Natural killer cell treated with Interleukin-12 subunit alpha and Interleukin-12 subunit beta and Interleukin-15 and Interleukin-18, amount 100 ng/mL, for 72 hours (primary cell): ENCODE results near the gene CHMP4A. TPM values are rescaled to one million over a fixed set of nuclear protein-coding genes. Genes with fewer than 3 reads are reported as not detected.

ENCODE experiments used
- ATAC-seq, 2 donors: fragments of 150-1000 bp; cut with Tn5 transposase in 1 of 2; sonication (Bioruptor Pico), chemical (Tn5 transposase) in 1 of 2; 2 replicates each; pipeline ENCODE4 v1.10.0; 2021
- DNase-seq: peaks from one replicate; pipeline ENCODE4 v3.0.0; 2022; ENCODE audit warnings: low spot score
- H3K27ac Mint-ChIP-seq, 2 donors: 1 replicate in 1 of 2; 2 replicates in 1 of 2; pipeline ENCODE4 v1.8.0; 2022; ENCODE audit warnings: mixed read lengths in 2 of 2, mild to moderate bottlenecking in 1 of 2, moderate library complexity in 1 of 2
- H3K27me3 Mint-ChIP-seq, 2 donors: 1 replicate in 1 of 2; 2 replicates in 1 of 2; pipeline ENCODE4 v1.8.0; 2022; ENCODE audit warnings: mixed read lengths in 2 of 2
- H3K36me3 Mint-ChIP-seq: one replicate; pipeline ENCODE4 v1.8.0; 2022; ENCODE audit warnings: mixed read lengths
- H3K4me1 Mint-ChIP-seq, 2 donors: 1 replicate in 1 of 2; 2 replicates in 1 of 2; pipeline ENCODE4 v1.8.0; 2022; ENCODE audit warnings: low read depth in 2 of 2, mixed read lengths in 2 of 2, mild to moderate bottlenecking in 1 of 2
- H3K4me3 Mint-ChIP-seq: one replicate; pipeline ENCODE4 v1.8.0; 2022; ENCODE audit warnings: mixed read lengths
- H3K9me3 Mint-ChIP-seq: 2 replicates; pipeline ENCODE4 v1.8.0; 2022; ENCODE audit warnings: mixed read lengths
- total RNA-seq, 2 donors: library from RNA; stranded (reverse); gene quantifications; one replicate each; pipeline ENCODE4 v1.2.3, GENCODE V29; 2022

The CHMP4A gene
- total RNA-seq, 2 donors from 2014 or later = 66.2 to 95.0 TPM

GRCh38 chr14:24189460-24189859 is 23.8 kb downstream of the CHMP4A start:
- no peaks in the 10 kb centered on the region for H3K27me3 Mint-ChIP-seq
- peaks cover 37 to 38% of the 10 kb centered on the region in 2 donors for H3K4me1 Mint-ChIP-seq
- DNase-seq (no peak), ATAC-seq (no peak)
- peak overlapping the region; percentile 76 to 85 for H3K27ac Mint-ChIP-seq
- H3K36me3 Mint-ChIP-seq = peaks cover 13% of the 10 kb centered on the region
- H3K4me3 Mint-ChIP-seq = peak overlapping the region; percentile 91
- no peaks in the 10 kb centered on the region for H3K9me3 Mint-ChIP-seq

GRCh38 chr14:24189059-24189375 is 24.3 kb downstream of the CHMP4A start:
- ATAC-seq (no peak), DNase-seq (no peak)
- Mint-ChIP-seq H3K36me3 (peaks cover 13% of the 10 kb centered on the region), H3K9me3 (no peaks in the 10 kb centered on the region), H3K4me3 (peak overlapping the region; percentile 91), H3K27me3 (no peaks in the 10 kb centered on the region), H3K27ac (peak overlapping the region; percentile 76 to 85), H3K4me1 (peaks cover 32 to 34% of the 10 kb centered on the region in 2 donors)

DNA sequence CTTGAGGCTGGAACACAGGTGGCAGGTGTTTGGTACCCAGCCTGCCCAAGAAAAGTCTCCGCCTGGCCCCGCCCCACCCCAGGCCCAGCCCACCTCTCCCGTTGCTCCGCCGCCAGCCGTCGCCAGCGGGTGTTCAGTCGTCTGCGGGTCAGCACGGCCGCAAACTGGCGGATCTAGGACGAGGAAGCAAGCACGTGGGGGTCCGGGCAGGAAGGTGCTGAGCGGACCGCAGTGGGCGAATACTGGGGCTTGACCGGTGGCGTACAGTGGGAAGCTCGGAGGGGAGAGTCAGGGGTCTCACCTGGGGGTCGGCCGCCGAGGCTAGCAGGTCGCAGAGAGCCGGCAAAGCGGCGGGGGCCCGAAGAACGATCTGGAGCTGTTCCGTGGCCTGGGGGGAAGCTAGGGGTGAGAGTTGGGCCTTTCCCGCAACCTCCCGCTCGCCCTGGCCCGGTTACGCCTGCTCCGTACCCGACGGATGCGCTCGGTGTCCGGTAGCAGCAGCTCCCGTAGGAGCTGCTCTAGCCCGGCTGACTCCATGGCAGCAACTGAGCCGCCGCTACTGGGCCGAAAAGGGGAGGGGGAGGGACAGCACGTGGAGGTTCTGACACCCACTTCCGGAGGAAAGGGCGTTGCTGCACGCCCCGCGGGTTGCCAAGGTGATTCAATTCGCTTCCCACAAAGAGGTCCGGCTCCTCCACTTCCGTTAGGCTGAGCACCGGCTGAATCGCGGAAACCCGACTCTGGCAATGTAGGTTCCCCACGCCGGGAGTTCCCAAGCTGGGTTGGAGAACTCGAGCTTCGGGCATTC is 24.8 kb downstream of the CHMP4A start, which contains the start of gene IPO4:
IPO4 (minus strand) TSS at position 566 of the 808 bp plus-strand sequence; CDS start at position 537, 29 bp downstream.
- Mint-ChIP-seq H3K27ac (peak within 1 kb of the TSS; percentile 76 to 85), H3K4me1 (peaks cover 30 to 31% of the 10 kb centered on the region in 2 donors), H3K4me3 (peak within 1 kb of the TSS; percentile 91), H3K27me3 (no peaks in the 10 kb centered on the region), H3K9me3 (no peaks in the 10 kb centered on the region), H3K36me3 (peaks cover 13% of the 10 kb centered on the region)
- DNase-seq = peak; percentile 95
- peak; percentile 94 to 95 for ATAC-seq

- Mint-ChIP-seq H3K9me3 (no peaks in the 10 kb centered on the region), H3K27ac (peak overlapping the region; percentile 76 to 85), H3K27me3 (no peaks in the 10 kb centered on the region), H3K4me3 (peak overlapping the region; percentile 91), H3K4me1 (peaks cover 26 to 28% of the 10 kb centered on the region in 2 donors), H3K36me3 (peaks cover 8% of the 10 kb centered on the region)
- no peak for DNase-seq
- ATAC-seq = no peak
These were observed 25.8 kb downstream of the CHMP4A start for GRCh38 chr14:24187539-24187915.

GRCh38 chr14:24186831-24187538 is 26.3 kb downstream of the CHMP4A start:
- no peak for DNase-seq
- peak overlapping the region; percentile 91 for H3K4me3 Mint-ChIP-seq
- no peaks in the 10 kb centered on the region for H3K9me3 Mint-ChIP-seq
- peaks cover 4% of the 10 kb centered on the region for H3K36me3 Mint-ChIP-seq
- H3K4me1 Mint-ChIP-seq = peaks cover 21 to 25% of the 10 kb centered on the region in 2 donors
- no peaks in the 10 kb centered on the region for H3K27me3 Mint-ChIP-seq
- peak overlapping the region; percentile 76 to 85 for H3K27ac Mint-ChIP-seq
- no peak for ATAC-seq

GRCh38 chr14:24185741-24186140 is 27.5 kb downstream of the CHMP4A start:
- Mint-ChIP-seq H3K4me3 (no peak overlapping the region), H3K9me3 (no peaks in the 10 kb centered on the region), H3K4me1 (peaks cover 19 to 28% of the 10 kb centered on the region in 2 donors), H3K27ac (no peak overlapping the region), H3K36me3 (peaks cover 8% of the 10 kb centered on the region), H3K27me3 (no peaks in the 10 kb centered on the region)
- no peak for DNase-seq
- no peak for ATAC-seq

GRCh38 chr14:24185026-24185425 is 28.3 kb downstream of the CHMP4A start:
- ATAC-seq (no peak), DNase-seq (no peak)
- Mint-ChIP-seq H3K9me3 (no peaks in the 10 kb centered on the region), H3K27me3 (no peaks in the 10 kb centered on the region), H3K27ac (peak overlapping the region in 1 of 2 donors; percentile 17), H3K4me3 (no peak overlapping the region), H3K36me3 (peaks cover 9% of the 10 kb centered on the region), H3K4me1 (peaks cover 19 to 26% of the 10 kb centered on the region in 2 donors)

DNA sequence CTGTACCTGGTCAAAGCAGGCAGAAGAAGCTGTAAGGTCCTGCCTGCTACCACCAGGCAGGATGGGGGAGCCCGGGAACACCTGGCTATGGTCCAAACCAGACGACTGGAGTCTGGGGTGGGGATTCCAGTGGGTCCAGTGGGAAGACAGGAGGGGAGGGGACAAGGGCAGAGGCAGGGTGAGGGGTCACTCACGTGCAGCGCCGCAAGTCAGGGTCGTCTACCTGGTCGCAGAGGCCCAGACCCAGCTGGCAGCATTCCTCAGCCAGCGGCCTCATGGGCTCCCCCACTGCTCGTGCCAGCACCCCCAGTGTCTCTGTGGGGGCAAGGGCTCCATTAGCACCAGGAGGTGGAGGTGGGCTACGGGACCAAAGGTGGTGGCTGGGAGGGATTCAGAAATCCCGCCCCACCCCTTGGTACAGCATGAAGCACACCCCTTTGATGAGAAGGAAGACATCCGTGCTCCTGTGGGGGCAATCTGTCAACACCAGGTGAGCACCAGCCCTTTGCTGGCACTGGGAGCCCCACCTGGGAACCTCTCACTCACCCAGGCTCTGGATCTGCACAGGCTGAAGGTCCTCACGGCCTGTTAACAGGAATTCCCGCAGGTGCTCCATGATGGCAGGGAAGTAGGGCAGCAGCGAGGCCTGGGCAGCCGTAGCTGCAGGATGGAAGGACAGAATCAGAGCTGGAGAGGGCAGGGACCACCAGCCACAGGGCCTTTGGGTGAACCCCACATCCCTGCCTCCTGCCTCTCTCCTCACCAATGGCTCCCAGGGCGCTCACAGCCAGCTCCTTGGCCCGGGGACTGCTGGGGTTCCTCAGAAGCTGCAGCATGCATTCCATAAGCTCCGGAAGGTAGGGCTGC is 29.0 kb downstream of the CHMP4A start:
- peaks cover 17 to 28% of the 10 kb centered on the region in 2 donors for H3K4me1 Mint-ChIP-seq
- peaks cover 9% of the 10 kb centered on the region for H3K36me3 Mint-ChIP-seq
- H3K9me3 Mint-ChIP-seq = no peaks in the 10 kb centered on the region
- no peaks in the 10 kb centered on the region for H3K27me3 Mint-ChIP-seq
- no peak for DNase-seq
- ATAC-seq = no peak
- H3K4me3 Mint-ChIP-seq = no peak overlapping the region
- H3K27ac Mint-ChIP-seq = peak overlapping the region in 1 of 2 donors; percentile 17

GRCh38 chr14:24183014-24183481 is 30.2 kb downstream of the CHMP4A start:
- DNase-seq (no peak), ATAC-seq (no peak)
- Mint-ChIP-seq H3K27ac (peak overlapping the region; percentile 27 to 39), H3K4me3 (no peak overlapping the region), H3K4me1 (peaks cover 10 to 27% of the 10 kb centered on the region in 2 donors), H3K36me3 (peaks cover 9% of the 10 kb centered on the region), H3K9me3 (no peaks in the 10 kb centered on the region), H3K27me3 (no peaks in the 10 kb centered on the region)

- ATAC-seq (no peak), DNase-seq (no peak)
- Mint-ChIP-seq H3K9me3 (no peaks in the 10 kb centered on the region), H3K4me1 (peaks cover 5 to 21% of the 10 kb centered on the region in 2 donors), H3K27me3 (no peaks in the 10 kb centered on the region), H3K27ac (peak overlapping the region; percentile 27 to 39), H3K36me3 (peaks cover 9% of the 10 kb centered on the region), H3K4me3 (no peak overlapping the region)
These were observed 31.0 kb downstream of the CHMP4A start for GRCh38 chr14:24182110-24182882.

DNA sequence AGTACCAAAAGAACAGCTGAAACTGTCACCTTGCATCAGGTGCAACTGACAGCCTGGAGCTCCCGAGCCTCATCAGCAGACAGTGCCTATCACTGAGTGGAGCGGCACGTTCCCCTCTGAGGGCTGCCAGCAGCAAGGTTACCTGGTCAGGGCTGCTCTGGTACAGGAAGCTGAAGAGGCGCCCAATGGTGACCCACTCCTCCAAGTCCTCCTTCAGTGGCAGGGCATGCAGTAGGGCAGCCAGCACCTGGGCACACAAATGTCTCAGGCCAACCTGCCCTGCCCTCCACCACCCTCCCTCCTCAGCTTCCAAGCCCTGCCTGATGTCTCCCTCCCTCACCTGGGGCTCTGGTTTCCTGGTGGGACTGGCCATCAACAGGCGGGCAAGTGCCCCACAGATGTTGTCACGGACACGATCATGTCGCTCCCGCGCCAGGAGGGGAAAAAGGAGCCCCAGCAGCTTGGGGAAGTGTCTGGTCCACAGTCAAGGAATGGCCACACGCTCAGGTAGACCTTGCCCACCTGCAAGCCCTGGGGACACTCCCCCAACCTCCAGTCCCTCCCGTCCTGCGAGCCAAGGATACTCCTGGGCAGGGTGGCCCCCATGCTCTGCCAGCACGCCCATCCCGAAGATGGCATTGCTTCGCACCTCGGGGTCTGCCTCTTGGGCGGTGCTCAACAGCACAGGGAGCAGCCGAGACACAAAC is 31.8 kb downstream of the CHMP4A start:
- Mint-ChIP-seq H3K4me3 (no peak overlapping the region), H3K27me3 (no peaks in the 10 kb centered on the region), H3K27ac (peak overlapping the region in 1 of 2 donors; percentile 72), H3K36me3 (peaks cover 6% of the 10 kb centered on the region), H3K9me3 (no peaks in the 10 kb centered on the region), H3K4me1 (peaks cover 0 to 16% of the 10 kb centered on the region in 2 donors)
- no peak for DNase-seq
- peak in 1 of 2 donors; percentile 8 for ATAC-seq

GRCh38 chr14:24179961-24180796 is 33.1 kb downstream of the CHMP4A start:
- no peaks in the 10 kb centered on the region for H3K9me3 Mint-ChIP-seq
- peaks cover 6% of the 10 kb centered on the region for H3K36me3 Mint-ChIP-seq
- no peak overlapping the region for H3K4me3 Mint-ChIP-seq
- no peaks in the 10 kb centered on the region for H3K27me3 Mint-ChIP-seq
- no peak overlapping the region for H3K27ac Mint-ChIP-seq
- ATAC-seq (no peak), DNase-seq (no peak)
- H3K4me1 Mint-ChIP-seq = peaks cover 0 to 16% of the 10 kb centered on the region in 2 donors
